Measurements from ENCODE around the gene JADE3.

The JADE3 gene

DNA sequence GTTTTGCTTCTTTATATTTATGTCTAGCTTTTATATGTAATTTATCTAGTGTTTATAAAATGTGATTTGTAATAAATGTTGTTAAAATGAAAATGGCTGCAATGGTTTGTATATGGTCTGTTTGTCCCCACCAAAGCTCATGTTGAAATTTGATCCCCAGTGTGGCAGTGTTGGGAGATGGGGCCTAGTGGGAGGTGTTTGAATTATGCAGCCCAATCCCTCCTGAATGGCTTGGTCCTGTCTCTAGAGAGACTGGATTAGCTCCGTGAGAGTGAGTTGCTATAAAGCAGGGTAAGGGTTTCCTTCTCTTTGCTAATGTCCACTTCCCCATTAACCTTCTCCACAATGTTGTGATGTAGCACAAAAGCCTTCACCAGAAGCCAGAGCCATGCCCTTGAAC lies 30.0 kb upstream of the JADE3 start:
- DNase-seq (ENCODE audit: low read depth) = no peak
- TF ChIP-seq CTCF (IDR thresholded peaks at IDR 0.05; ENCODE audit: insufficient read depth, low read depth, low read length, missing control alignments) = no peak

GRCh38 chrX:46884799-46885198 lies 27.4 kb upstream of the JADE3 start:
- no peak overlapping the region for H3K4me3 ChIP-seq (ENCODE audit: low read depth, low read length)
- TF ChIP-seq CTCF (IDR thresholded peaks at IDR 0.05; ENCODE audit: insufficient read depth, low read depth, low read length, missing control alignments) = no peak
- peak; percentile 17 for DNase-seq (ENCODE audit: low read depth)

More for the DNA sequence above, 30.0 kb upstream of the JADE3 start:
- no peak overlapping the region for H3K4me3 ChIP-seq (ENCODE audit: low read depth, low read length)

GRCh38 chrX:46898207-46898606 lies 14.0 kb upstream of the JADE3 start:
- no peak for DNase-seq (ENCODE audit: low read depth)
- TF ChIP-seq CTCF (IDR thresholded peaks at IDR 0.05; ENCODE audit: insufficient read depth, low read depth, low read length, missing control alignments) = no peak
- H3K4me3 ChIP-seq (ENCODE audit: low read depth, low read length) = no peak overlapping the region

DNA sequence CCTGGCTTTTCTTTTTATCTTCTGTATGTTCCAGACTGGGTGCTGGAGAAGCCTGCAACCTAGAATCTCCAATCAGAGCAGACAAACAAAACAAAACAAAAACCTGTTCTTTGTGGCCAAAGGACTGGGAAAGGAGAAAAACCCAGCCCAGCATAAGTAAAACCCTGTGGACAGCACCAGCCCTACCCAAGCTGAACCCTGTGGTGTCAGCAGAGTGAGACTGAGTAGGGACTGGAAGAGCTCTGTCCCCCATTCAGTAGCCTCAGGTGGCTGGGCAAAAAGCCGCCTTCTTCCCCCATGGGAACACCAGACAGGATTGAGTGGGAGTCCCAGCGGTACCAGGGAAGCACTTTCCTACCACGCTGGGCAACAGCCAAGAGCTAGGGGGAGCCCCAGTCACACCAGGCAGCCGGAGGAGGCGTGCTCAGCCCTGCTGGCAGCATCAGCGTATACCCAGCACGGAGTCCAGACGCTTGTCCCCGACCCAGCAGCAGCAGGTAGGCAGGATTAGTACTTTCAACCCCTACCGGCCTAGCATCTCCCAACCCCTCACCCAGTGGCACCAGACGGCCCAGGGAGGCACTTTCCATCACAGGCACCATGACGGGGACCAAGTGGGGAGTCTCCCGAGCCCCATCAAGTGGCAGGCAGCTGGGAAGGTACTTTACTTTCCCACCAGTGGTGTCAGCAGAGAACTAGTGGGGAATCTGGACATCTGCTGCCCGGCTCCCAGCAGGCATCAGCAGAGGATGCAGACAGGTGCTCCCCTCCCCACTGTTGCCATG lies 8.6 kb upstream of the JADE3 start:
- peak; percentile 79 for DNase-seq (ENCODE audit: low read depth)
- peak overlapping the region; percentile 24 for H3K4me3 ChIP-seq (ENCODE audit: low read depth, low read length)
- TF ChIP-seq CTCF (IDR thresholded peaks at IDR 0.05; ENCODE audit: insufficient read depth, low read depth, low read length, missing control alignments) = peak; percentile 63

DNA sequence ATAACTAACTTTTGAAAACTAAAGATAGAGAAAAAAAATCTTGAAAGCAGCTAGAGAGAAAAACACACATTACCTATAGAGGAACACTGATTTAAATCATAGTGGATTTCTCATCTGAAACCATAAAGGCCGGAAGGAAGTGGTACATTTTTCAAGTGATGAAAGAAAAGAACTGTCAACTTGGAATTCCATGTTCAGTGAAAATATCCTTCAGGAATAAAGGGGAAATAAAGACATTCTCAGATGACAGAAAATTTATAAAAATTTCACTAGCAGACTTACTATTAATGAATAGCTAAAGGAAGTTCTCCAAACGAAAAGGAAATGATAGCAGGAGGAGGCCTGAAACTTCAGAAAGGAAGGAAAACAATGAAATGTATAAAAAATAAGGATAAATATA lies 7.6 kb upstream of the JADE3 start:
- H3K4me3 ChIP-seq (ENCODE audit: low read depth, low read length) = no peak overlapping the region
- no peak for DNase-seq (ENCODE audit: low read depth)
- TF ChIP-seq CTCF (IDR thresholded peaks at IDR 0.05; ENCODE audit: insufficient read depth, low read depth, low read length, missing control alignments) = no peak

DNA sequence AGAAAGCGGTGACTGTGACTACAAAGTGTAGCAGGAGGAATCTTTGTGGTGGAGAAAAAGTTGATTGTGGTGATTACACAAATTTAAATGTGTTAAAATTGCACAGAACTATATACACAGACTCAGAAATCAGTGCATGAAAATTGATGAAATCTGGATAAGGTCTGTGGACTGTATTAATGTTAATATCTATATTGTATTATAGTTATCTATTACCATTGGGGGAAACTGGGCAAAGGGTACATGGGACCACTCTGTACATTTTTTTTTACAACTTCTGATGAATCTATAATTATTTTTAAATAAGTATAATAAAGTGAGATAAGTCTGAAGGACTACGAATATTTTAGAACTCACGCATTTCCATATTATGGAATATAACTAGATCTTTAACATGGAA lies 1.8 kb upstream of the JADE3 start:
- no peak for DNase-seq (ENCODE audit: low read depth)
- no peak overlapping the region for H3K4me3 ChIP-seq (ENCODE audit: low read depth, low read length)
- TF ChIP-seq CTCF (IDR thresholded peaks at IDR 0.05; ENCODE audit: insufficient read depth, low read depth, low read length, missing control alignments) = no peak
